Fibroblast of skin of back (primary cell): ENCODE measurements around the gene PRCC.
"Not testable (repeated sequence)": the region's sequence is repeated elsewhere in the genome, so short reads cannot be mapped to it uniquely, and the experiment has no call there.

Source experiments
- DNase-seq: peaks from one replicate; pipeline ENCODE4 v3.0.0-alpha.2; 2013

Gene PRCC

DNA sequence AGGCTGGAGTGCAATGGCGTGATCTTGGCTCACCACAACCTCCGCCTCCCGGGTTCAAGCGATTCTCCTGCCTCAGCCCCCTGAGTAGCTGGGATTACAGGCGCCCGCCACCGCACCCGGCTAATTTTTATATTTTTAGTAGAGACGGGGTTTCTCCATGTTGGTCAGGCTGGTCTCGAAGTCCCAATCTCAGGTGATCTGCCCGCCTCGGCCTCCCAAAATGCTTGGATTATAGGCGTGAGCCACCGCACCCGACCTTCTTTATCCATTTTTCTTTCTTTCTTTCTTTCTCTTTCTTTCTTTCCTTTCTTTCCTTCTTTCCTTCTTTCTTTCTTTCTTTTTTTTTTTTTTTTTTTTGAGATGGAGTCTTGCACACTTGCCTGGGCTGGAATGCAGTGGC, 2.2 kb upstream of the PRCC start:
- not testable (repeated sequence) for DNase-seq

GRCh38 chr1:156765666-156766065, 1.7 kb upstream of the PRCC start:
- no peak for DNase-seq

GRCh38 chr1:156766298-156767100, 836 bp upstream of the PRCC start:
- no peak for DNase-seq

- DNase-seq, result peak; percentile 11
Measured at GRCh38 chr1:156767879-156768604, 707 bp downstream of the PRCC start.

GRCh38 chr1:156768610-156769295, 1.4 kb downstream of the PRCC start:
- DNase-seq, result no peak

DNA sequence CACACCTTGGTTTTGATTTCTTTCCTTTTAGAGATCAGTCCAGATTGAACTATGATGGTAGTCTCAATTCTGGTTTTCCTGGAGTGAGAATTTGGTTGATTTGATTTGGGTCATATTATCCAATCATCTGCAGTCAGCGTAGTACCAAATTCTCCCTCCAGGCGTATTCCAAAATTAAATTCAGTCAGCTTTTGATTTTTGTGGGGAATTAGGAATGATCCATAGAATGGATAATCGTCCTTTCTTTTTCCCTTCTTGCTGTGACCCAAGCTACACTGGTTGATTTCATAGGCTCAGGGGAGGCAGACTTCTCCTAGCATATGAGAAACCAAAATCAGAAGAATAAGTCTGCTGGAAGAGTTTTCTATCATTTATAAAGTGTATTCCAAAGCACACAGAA, 4.9 kb downstream of the PRCC start:
- no peak for DNase-seq

GRCh38 chr1:156772728-156773497, 5.6 kb downstream of the PRCC start:
- DNase-seq, result no peak

- no peak for DNase-seq
Measured at GRCh38 chr1:156773607-156774006, 6.3 kb downstream of the PRCC start.

DNA sequence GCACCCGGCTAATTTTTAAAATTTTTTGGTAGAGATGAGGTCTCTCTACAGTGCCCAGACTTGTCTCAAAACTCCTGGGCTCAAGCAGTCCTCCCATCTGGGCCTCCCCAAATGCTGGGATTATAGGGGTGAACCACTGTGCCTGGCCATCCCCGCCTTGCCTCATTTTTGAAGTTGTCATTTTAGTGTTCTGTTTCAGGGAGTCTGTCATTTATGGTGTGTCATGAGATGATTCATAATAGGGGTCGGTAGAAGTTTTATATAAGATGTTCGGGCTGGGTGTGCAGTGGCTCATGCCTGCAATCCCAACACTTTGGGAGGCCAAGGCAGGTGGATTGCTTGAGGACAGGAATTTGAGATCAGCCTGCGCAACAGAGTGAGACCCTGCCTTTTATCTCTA, 8.5 kb downstream of the PRCC start:
- DNase-seq, result no peak

DNA sequence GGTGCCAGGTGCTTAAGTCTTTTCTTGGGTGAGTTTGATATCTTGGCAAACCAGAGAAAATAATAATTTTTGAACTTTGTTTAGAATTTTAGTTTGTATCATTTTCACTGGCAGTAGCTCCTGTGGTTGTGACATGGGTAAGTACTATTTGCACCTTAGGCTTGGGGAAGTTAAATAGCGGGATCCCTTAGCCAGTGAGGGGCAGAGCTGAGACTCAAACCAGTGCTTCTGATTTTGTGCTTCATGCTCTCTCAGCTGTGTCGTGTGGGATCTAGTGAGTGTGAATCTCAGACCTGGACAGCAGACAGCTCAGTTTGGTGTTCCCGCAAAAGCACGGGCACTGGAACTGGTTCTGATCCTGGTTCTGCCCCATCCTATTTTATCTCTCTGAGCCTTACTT, 9.6 kb downstream of the PRCC start:
- no peak for DNase-seq

DNA sequence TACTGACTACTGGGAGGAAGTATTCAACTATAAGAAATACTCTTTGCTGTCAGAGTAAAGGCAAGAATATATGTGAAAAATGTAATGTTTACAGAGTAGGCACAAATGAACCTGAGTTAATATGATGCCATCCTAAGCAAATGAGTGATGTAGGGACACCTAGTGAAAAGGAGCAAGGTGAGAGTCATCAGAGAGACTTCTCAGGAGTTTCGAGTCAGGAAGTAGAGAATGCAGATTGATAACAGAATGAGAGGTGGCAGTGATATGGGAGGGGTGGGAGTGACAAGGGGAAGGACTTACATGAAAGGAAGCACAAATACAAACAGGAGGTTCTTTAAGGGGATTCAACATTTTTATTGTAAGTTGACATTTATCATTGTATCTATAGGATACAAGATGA, 10.2 kb downstream of the PRCC start:
- no peak for DNase-seq

DNA sequence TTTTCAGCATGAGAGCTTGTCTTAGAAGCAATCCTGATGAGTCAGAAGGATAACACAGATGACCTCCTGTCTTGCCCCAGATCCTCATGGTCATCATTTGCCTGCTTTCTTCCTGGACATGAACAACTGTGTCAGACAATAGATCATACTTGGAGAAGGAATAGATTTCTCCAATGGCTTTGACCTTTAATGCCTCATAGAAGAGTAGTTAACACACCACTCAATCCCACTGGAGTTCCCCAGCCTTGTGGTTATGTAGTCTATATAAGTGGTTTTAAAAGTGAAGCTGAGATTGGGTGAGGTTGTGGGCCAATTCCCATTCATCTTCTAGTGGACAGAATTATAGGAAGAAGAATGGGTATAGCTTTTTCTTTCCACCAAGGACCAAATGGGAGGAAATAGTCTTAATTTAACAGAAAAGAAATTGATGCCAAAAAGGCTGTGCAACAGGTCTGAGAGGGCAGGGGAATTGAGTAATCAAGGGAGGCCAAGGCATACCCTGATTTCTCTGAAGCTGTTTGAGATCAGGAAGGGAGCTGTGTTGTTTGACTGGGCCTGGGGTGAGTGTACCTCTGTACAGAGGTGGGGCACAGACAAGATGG, 14.4 kb downstream of the PRCC start:
- peak; percentile 36 for DNase-seq

GRCh38 chr1:156785458-156785857, 18.1 kb downstream of the PRCC start:
- no peak for DNase-seq

DNA sequence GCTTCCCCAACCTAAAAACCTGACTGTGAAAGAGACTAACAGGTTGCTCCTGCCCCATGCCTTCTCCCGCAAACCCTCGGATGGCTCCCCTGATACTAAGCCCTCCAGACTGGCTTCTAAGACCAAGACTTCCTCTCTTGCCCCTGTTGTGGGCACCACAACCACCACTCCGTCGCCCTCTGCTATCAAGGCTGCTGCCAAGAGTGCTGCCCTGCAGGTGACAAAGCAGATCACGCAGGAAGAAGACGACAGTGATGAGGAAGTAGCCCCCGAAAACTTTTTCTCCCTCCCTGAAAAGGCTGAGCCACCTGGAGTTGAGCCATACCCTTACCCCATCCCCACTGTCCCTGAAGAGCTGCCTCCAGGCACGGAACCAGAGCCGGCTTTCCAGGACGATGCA, 19.3 kb downstream of the PRCC start:
- no peak for DNase-seq

GRCh38 chr1:156788136-156788535, 20.8 kb downstream of the PRCC start:
- no peak for DNase-seq

DNA sequence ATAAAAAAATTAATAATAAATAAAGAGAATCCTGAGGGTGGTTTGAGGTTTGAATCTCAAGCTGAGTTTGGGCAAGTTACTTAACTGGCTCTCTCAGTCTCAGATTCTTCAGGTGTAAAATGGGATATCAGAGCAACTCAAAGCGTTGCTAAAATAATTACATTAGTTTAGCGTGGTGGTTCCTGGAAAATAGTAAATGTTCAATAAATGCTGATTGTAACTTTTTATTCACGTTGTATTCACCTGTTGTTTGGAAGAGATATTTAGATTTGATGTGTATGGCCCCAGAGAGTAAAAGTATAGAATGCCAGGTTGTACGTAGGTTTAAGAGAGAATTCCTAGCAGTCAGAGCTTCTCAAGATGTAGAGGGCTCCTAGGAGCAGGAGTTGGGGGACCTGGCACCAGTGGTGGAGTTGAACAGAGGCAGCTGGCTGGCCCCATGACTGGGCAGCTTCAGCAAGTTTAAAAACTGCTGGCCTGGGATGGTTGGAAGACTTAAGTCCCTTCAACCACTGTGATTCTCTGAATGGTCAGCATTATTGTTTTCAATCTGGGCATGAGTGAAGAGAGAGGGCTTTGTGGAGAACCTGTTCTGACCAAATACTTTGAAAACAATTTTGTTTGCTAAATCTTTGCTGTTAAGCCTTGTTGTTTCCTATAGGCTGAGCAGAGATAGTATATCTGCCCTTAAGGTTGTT, 22.4 kb downstream of the PRCC start:
- DNase-seq, result no peak

DNA sequence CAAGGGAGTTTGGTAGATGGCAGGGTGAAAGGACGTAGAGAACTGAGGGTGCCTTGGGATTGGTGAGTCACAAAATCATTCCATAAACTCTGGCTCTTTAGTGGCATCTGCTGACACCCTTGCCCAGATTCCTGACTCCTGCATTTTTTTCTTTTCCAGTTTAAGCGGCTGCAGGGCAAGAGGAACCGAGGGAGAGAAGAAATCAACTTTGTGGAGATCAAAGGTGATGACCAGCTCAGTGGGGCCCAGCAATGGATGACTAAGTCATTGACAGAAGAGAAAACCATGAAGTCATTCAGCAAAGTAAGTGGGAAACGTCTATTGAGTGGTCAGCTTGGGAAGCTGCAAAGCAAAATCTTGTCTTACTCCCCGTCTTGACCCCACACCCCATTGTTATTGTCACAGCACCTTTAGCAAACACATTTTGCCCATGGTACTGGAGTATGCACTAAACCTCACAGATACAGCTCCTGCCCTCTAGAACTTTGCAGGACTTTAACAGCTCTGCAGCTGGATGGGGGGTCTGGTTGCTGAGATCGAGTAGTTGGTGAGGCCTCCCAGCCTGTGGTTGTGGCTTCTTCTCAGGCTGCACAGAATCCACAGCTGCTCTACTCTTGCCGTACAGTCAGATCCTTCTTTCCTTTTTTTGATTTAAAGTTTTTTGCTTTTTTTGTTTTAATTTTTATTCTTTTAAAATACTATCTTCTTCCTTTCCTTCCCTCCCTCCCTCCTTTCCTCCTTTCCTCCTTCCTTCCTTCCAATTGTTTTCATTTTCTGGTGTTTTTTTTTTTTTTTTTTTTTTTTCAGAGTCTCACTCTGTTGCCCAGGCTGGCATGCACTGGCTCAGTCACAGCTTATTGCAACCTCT, 27.4 kb downstream of the PRCC start:
- DNase-seq, result no peak

- no peak for DNase-seq
Measured at GRCh38 chr1:156795374-156795733, 28.0 kb downstream of the PRCC start.

GRCh38 chr1:156795787-156796186, 28.5 kb downstream of the PRCC start:
- DNase-seq, result no peak

DNA sequence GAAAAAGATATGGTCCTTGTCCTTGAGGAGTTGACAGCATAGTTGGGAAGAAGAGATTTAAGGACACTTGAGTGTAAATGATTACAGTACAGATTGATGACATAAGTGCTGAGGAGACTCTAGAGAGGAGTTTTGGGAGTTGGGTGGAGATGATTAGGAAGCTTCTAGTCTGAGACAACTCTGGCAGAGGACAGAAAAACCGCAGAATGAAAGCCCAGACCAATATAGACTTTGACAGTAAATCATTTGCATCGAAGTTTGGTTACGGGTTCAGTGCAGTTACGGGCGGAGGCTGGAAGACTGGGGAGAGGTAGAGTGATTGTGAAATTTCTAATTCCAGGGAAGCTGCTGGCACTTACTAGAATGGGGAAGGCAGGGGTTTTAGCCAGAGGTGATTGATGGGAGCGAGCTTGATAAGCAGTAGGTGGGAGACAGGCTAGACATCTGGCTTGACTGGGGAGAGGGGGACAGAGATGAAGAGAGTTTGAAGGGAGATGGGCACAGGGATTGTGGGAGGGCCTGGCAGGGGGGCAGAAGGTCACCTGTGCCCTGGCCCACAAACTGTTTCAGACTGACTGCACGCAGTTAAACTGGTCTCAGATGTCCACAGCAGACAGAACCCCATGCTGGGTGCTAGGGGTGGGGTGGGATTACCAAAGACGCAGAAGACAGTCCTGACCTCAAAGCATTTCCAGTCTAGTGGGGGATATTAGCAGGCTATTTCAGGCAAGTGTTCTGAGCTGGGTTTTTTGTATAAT, 29.2 kb downstream of the PRCC start:
- no peak for DNase-seq
